Endometrial microvascular endothelial cells (primary cell): ENCODE measurements around the gene ZNHIT3. TPM values are rescaled to one million over a fixed set of nuclear protein-coding genes. Genes with fewer than 3 reads are reported as not detected.
"Not testable (repeated sequence)": the region's sequence is repeated elsewhere in the genome, so short reads cannot be mapped to it uniquely, and the experiment has no call there.

Source experiments
- in situ Hi-C: cut with HindIII; loops from 2 replicates; pipeline ENCODE4 v1.10.0; 2017; ENCODE audit warnings: low sequenced_read_pairs, low pct_unique_long_range_greater_than_20kb; ENCODE audit errors: inconsistent ontology term
- total RNA-seq: library from RNA; depleted of rRNA; stranded (reverse); fragments of >200 nt; gene quantifications from one replicate; pipeline ENCODE4 v1.2.3, GENCODE V29; 2015; ENCODE audit errors: inconsistent ontology term

Gene ZNHIT3
- total RNA-seq, 1 donor from 2014 or later, result 44.6 TPM

DNA sequence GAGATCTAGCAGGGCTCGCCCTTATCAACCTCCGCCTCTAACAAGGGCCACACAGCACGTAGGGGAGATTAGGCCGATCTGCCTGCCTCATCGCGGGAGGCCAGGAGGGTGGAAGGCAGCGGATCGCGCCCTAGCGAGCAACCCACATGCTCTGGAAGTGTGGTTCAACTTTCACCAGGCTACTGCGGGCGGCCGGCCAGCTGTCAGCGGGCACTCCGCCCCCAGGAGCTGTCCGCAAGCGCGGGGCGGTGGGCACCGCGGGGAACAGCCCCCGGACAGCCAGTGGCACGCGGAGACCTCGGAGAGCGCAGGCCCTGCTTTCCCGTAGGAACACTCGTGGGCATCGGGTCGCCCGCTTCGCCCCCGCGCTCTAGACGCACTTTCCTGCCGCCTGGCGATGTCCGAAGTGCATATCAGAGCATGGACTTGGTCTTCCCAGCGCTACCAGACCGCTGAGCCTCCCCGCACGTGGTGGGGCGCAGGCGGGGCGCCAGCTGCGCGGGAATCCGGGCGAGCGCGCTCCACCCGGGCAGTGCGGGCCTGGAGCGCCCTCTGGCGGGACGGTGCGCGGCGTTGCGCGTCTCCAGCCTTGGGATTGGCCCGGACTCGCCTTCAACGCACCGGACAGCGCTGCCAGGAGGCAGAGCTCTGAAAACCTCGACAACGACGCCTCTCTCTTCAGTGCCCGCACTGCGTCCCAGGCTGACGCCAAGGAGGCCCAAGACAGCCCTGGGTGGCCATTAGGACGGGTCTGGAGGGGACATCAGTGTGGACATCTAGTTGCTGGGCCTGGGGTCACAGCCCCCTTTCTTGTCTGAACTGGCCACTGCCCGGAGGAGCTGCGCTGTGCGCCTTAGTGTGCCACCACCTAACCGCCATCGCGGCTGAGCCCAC, 3.6 kb upstream of the ZNHIT3 start:
- in situ Hi-C loops, result no loop called here

- in situ Hi-C loops, result not testable (repeated sequence)
Measured at GRCh38 chr17:36484021-36484420, 2.5 kb upstream of the ZNHIT3 start.

GRCh38 chr17:36485027-36485426, 1.5 kb upstream of the ZNHIT3 start:
- in situ Hi-C loops, result no loop called here

GRCh38 chr17:36485805-36486203, 677 bp upstream of the ZNHIT3 start:
- in situ Hi-C loops, result no loop called here

DNA sequence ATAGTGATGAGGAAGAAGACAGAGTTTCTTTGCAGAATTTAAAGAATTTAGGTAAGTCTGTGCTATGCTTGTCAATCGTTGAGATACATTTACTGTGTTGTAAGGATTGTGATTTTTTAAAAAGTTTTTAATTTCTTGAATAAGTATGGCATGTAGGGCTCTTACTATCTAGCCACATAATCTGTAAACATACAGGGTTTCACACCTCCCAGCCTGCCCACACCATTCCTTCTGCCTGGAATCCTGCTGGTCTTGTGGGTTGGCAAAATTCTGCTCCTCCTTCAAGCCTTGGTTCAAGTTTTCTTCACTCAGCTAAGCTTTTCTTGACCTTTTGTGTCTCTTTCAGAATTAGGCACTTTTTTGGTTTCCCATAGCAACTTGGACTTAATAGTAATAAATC, 7.5 kb downstream of the ZNHIT3 start:
- in situ Hi-C loops, result no loop called here

- in situ Hi-C loops, result no loop called here
Measured at GRCh38 chr17:36494674-36495073, 8.2 kb downstream of the ZNHIT3 start.

DNA sequence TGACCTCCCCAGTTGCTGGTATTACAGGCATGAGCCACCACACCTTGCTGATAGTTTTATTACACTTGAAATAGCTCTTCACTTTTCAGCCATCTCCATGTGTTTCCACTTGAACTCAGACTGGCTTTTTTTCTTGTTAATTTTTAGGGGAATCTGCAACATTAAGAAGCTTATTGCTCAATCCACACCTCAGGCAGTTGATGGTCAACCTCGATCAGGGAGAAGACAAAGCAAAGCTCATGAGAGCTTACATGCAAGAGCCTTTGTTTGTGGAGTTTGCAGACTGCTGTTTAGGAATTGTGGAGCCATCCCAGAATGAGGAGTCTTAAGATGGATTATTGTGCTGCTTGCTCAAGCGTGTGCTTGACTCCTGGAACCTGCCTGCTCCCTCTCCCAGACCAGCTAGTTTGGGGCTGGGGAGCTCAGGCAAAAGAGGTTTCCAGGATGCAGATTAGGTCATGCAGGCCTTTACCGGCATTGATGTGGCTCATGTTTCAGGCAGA, 8.6 kb downstream of the ZNHIT3 start:
- in situ Hi-C loops, result no loop called here

DNA sequence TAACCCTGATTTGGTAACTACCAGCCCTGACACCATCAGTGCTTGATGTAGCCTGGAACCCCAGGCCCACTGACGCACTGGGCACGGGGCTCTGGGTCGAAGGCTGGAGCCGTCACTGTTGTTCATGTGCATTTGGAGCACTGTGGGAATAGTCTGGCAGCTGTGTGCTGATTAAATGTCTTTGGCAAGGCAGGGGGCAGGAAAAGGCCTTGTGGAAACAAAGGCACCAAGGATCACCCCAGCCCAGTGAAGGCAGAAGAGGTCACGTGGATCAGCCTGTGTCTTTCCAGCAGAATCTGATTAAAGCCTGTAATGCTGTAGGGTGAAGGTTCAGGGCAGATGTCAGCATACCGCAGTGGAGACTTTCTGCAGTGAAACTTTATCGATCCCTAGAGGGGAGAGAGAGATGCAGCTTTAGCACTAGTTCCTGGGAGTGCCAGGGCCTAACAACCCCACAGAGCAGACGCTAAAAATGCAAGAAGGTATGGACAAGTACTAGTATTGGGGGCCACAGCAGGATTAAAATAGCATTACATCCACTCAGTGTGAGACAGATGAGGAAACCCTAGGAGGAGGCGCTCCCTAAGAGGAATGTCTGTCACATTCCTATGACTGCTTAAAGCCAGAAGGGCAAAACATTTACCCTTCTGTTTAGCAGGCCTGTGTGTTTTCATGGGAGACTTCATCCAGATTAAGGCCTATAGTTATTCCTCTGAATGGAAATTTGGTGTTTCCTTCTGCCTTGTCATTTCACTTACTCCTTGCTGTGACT, 9.7 kb downstream of the ZNHIT3 start:
- in situ Hi-C loops, result no loop called here

- in situ Hi-C loops, result no loop called here
Measured at GRCh38 chr17:36498155-36498554, 11.7 kb downstream of the ZNHIT3 start.

GRCh38 chr17:36498560-36499300, 12.2 kb downstream of the ZNHIT3 start:
- in situ Hi-C loops, result no loop called here

- in situ Hi-C loops, result no loop called here
Measured at GRCh38 chr17:36500745-36501225, 14.3 kb downstream of the ZNHIT3 start.

GRCh38 chr17:36501351-36501750, 14.9 kb downstream of the ZNHIT3 start:
- in situ Hi-C loops, result no loop called here

GRCh38 chr17:36501963-36502362, 15.5 kb downstream of the ZNHIT3 start:
- in situ Hi-C loops, result no loop called here

GRCh38 chr17:36503456-36504155, 17.1 kb downstream of the ZNHIT3 start:
- in situ Hi-C loops, result no loop called here

GRCh38 chr17:36504156-36504545, 17.7 kb downstream of the ZNHIT3 start:
- in situ Hi-C loops, result no loop called here

DNA sequence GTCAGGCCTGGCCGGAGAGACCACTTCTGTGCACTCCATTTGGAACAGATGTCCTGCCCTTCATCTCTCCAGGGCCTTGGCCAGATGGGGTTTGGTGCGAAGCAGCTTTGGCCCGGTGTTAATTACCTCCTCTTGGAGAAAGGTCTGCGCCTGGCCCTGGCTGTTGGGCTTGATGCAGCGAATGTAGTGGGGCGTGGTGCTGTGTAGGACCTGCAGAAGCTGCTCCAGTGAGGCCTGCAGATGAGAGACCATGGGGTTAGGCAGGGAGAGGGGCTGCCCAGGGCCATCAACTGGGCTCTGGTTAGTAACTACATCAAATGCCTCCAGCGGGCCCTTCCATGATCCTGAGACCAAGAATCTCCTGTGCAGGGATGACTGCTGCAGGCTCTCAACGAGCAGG, 18.7 kb downstream of the ZNHIT3 start:
- in situ Hi-C loops, result no loop called here

- in situ Hi-C loops, result no loop called here
Measured at GRCh38 chr17:36506249-36506826, 19.9 kb downstream of the ZNHIT3 start.

GRCh38 chr17:36506831-36507230, 20.4 kb downstream of the ZNHIT3 start:
- in situ Hi-C loops, result no loop called here
